ENCODE results near the gene MICU1. TPM values are rescaled to one million over a fixed set of nuclear protein-coding genes. Genes with fewer than 3 reads are reported as not detected.
A peak's percentile ranks its signal among the peaks of the same experiment; 100 is the strongest.

The MICU1 gene
- total RNA-seq, 2 experiments from 2014 or later: 27.2 to 33.6 TPM

DNA sequence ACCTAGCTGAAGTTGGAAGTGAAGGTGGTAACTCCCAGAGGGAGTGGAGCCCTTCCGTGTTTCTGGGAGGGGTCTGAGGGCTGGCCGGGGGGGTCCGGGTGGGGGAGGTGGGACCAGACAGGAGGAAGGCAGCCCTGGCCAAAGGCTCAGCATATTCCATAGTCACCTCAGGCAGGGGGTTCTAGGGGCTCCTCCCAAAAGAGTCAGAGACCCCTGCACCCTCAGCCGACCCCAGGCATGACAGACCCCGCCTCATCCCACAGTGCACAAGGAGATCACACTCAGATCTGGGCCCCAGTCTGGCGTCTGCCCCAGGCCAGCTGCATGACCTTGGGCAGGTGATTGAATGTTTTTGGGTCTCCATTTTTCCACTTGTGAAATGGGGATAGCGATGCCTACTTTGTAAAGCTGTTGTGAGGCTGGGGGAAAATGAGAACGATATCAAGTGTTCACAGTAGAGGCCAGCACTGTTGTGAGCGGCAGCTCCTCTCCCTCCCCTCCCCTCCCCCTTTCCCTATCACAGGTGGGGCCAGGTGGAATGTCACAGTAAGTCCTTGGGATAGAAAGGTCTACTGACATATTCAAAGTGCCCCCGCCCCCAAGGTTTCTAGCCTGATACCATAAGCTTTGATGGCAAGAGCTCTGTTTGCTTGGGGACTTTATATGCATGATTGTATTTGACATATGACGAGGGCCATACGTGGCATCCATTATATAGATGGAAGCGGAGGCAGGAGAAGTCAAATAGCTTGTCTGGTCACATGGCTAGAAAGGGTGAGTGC lies 304.4 kb downstream of the MICU1 start:
- POLR2A ChIA-PET: interaction anchor here (0.6 to 6.4 kb wide), 23 partner anchors 8 to 608 kb away, joined by 3 to 91 read pairs (median 5); partner anchors contain the start of genes ASCC1 and DDIT4
- BruUV-seq (replicated peaks): TSS peak; percentile 81
- DNase-seq (ENCODE audit: low spot score): no peak

DNA sequence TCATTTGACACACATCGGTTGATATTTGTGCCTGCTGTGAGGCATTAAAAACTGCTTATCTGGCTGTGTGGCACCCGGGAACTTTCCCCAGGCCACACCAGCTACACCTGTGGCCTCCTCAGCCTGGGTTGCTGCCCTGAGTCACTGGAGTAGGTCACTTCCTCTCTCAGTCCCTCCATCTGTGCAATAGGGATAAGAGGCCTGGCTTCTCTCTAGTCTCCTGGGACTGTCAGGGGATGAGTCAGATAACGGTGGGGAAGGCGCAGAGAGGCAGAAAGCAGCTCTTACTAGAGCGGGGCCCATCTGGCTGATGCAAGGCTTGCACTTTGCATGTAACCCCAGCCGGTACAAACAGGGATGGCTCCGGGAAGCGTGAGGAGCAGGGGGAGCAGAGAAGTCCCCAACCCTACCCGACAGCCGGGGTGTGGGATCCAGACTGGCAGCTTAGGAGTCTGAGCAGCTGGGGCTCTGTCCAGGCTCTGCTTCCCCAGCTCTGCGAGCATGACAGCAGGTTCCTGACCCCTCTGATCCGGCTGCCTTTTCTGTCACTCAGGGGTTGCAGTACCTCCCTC lies 305.1 kb downstream of the MICU1 start:
- Histone ChIP-seq H3K36me3 (ENCODE audit: insufficient read depth, low read length) (no peaks in the 10 kb centered on the region), H3K79me2 (ENCODE audit: insufficient read depth, low read depth, low read length) (no peaks in the 10 kb centered on the region), H3K27ac (ENCODE audit: low read depth, low read length, poor library complexity, severe bottlenecking) (peak overlapping the region; percentile 97), H4K20me1 (ENCODE audit: insufficient read depth, low read length) (no peaks in the 10 kb centered on the region), H3K9me3 (ENCODE audit: low read length) (no peaks in the 10 kb centered on the region), H3K4me2 (ENCODE audit: low read length) (peak overlapping the region; percentile 82), H3K4me3 (ENCODE audit: low read depth, low read length, poor library complexity, severe bottlenecking) (peak overlapping the region; percentile 66), H2AFZ (ENCODE audit: low read length) (peak overlapping the region; percentile 9; the same call in 1 of the 2 replicates), H3K9me2 (ENCODE audit: insufficient read depth, low read length) (no peaks in the 10 kb centered on the region), H3K4me1 (ENCODE audit: insufficient read depth, low read length, poor library complexity, severe bottlenecking) (peaks cover 80% of the 10 kb centered on the region)
- no peak for TF ChIP-seq CTCF (conservative IDR thresholded peaks at IDR 0.05; ENCODE audit: low read length)
- no peak for TF ChIP-seq EZH2phosphoT487 (IDR thresholded peaks at IDR 0.05; ENCODE audit: borderline replicate concordance, low read depth, low read length)
- intact Hi-C loops (cut with micrococcal nuclease; ENCODE audit: unreplicated experiment): loop anchor here (1.0 kb wide), 5 partner anchors 11 to 72 kb away; partner anchors contain the start of gene DDIT4
- ChIA-PET POLR2A (interaction anchor here (0.6 to 6.4 kb wide), 18 partner anchors 9 to 608 kb away, joined by 3 to 91 read pairs (median 8); partner anchors contain the start of genes ASCC1 and DDIT4), CTCF (ENCODE audit: unreplicated experiment) (interaction anchor here (0.6 to 2.4 kb wide), 6 partner anchors 9 to 47 kb away, joined by 3 to 7 read pairs (median 4); partner anchors contain the start of gene DDIT4)
- DNase-seq (ENCODE audit: low spot score): peak; percentile 99
- no TSS peak for BruUV-seq (replicated peaks)

More for the DNA sequence above, 304.4 kb downstream of the MICU1 start:
- Histone ChIP-seq H3K4me2 (ENCODE audit: low read length) (peak overlapping the region; percentile 82), H3K9me3 (ENCODE audit: low read length) (no peaks in the 10 kb centered on the region), H3K4me1 (ENCODE audit: insufficient read depth, low read length, poor library complexity, severe bottlenecking) (peaks cover 73% of the 10 kb centered on the region), H3K9me2 (ENCODE audit: insufficient read depth, low read length) (no peaks in the 10 kb centered on the region), H2AFZ (ENCODE audit: low read length) (peak overlapping the region; percentile 9; the same call in 1 of the 2 replicates), H3K4me3 (ENCODE audit: low read depth, low read length, poor library complexity, severe bottlenecking) (peak overlapping the region; percentile 66), H4K20me1 (ENCODE audit: insufficient read depth, low read length) (no peaks in the 10 kb centered on the region), H3K27ac (ENCODE audit: low read depth, low read length, poor library complexity, severe bottlenecking) (peak overlapping the region; percentile 97), H3K79me2 (ENCODE audit: insufficient read depth, low read depth, low read length) (no peaks in the 10 kb centered on the region), H3K36me3 (ENCODE audit: insufficient read depth, low read length) (no peaks in the 10 kb centered on the region)
- intact Hi-C loops (cut with micrococcal nuclease; ENCODE audit: unreplicated experiment): no loop called here
- CTCF ChIA-PET (ENCODE audit: unreplicated experiment): interaction anchor here (0.6 to 2.4 kb wide), 8 partner anchors 8 to 63 kb away, joined by 3 to 7 read pairs (median 4); partner anchors contain the start of gene DDIT4
- TF ChIP-seq EZH2phosphoT487 (IDR thresholded peaks at IDR 0.05; ENCODE audit: borderline replicate concordance, low read depth, low read length) (no peak), CTCF (conservative IDR thresholded peaks at IDR 0.05; ENCODE audit: low read length) (no peak)

Data from OCI-LY7 (cell line).